ENCODE results near the gene TTLL5.

GRCh38 chr14:75711796-75712211, 50.8 kb downstream of the TTLL5 start:
- TF ChIP-seq CTCF (IDR thresholded peaks at IDR 0.05; ENCODE audit: low read depth, low read length, poor library complexity, severe bottlenecking): no peak
- TF ChIP-seq EZH2phosphoT487 (IDR thresholded peaks at IDR 0.05; ENCODE audit: borderline replicate concordance, low read length): no peak

Measured in DOHH2 (cell line).